ENCODE measurements around the gene NR3C2. TPM values are rescaled to one million over a fixed set of nuclear protein-coding genes. Genes with fewer than 3 reads are reported as not detected.

The NR3C2 gene
- total and polyA plus RNA-seq, 10 of the 15 experiments (the other 5 are each of a cell fraction or from before 2014, with no cell fraction given): 0.05 to 0.11 (median 0.08) TPM; not detected in 4

GRCh38 chr4:148200960-148201359 is 241.3 kb downstream of the NR3C2 start (continued):
- no peak for TF ChIP-seq CEBPZ (IDR thresholded peaks at IDR 0.05; ENCODE audit: low read depth, low read length)

GRCh38 chr4:148196164-148196563 is 246.1 kb downstream of the NR3C2 start:
- intact Hi-C loops (cut with micrococcal nuclease; ENCODE audit: unreplicated experiment): no loop called here
- no peaks in the 10 kb centered on the region for H4K20me1 ChIP-seq (ENCODE audit: control insufficient read depth, insufficient read depth)
- no peak overlapping the region for H3K9ac ChIP-seq (ENCODE audit: control insufficient read depth, insufficient read depth, low read length)
- SMC1A ChIA-PET (ENCODE audit: uncharacterized antibody, unreplicated experiment): no interaction called here
- no peaks in the 10 kb centered on the region for H3K4me1 ChIP-seq (ENCODE audit: control insufficient read depth, insufficient read depth, low read length)
- DNase-seq (ENCODE audit: low read depth, low spot score): no peak
- no peak for FAIRE-seq
- RAD21 ChIA-PET (ENCODE audit: unreplicated experiment): no interaction called here
- POLR2A ChIA-PET: no interaction called here
- no peak overlapping the region for H2AFZ ChIP-seq (ENCODE audit: control insufficient read depth, low read depth, low read length)
- no peaks in the 10 kb centered on the region for H3K79me2 ChIP-seq (ENCODE audit: control insufficient read depth, insufficient read depth, low read length)
- H3K27ac ChIP-seq (ENCODE audit: control insufficient read depth, insufficient read depth): no peak overlapping the region
- no peak for ATAC-seq
- no peaks in the 10 kb centered on the region for H3K27me3 ChIP-seq (replicated peaks in 1 of 2; ENCODE audit: control insufficient read depth in 2 of 2, insufficient read depth in 2 of 2, low read length in 1 of 2)
- no peak overlapping the region for H3K4me2 ChIP-seq (ENCODE audit: control insufficient read depth, insufficient read depth)
- no peaks in the 10 kb centered on the region for H3K36me3 ChIP-seq (ENCODE audit: control insufficient read depth in 2 of 2, insufficient read depth in 2 of 2, low read length in 1 of 2)
- no TSS peak for BruUV-seq (replicated peaks)
- 0% methylated on average over 1 of the region's 1 CpG for WGBS (ENCODE audit: insufficient coverage, insufficient replicate concordance, low lambda C conversion rate, missing lambda C conversion rate)
- CTCF ChIA-PET: no interaction called here
- no peak overlapping the region for H3K4me3 ChIP-seq
- in situ Hi-C loops (cut with MboI): no loop called here
- H3K9me3 ChIP-seq (replicated peaks; ENCODE audit: control insufficient read depth, insufficient read depth, low read length): no peaks in the 10 kb centered on the region
- TF ChIP-seq IRF3 (IDR thresholded peaks at IDR 0.05): no peak
- TF ChIP-seq YY1 (IDR thresholded peaks at IDR 0.05; ENCODE audit: low read depth, low read length): no peak
- no peak for TF ChIP-seq NRF1 (conservative IDR thresholded peaks at IDR 0.05; ENCODE audit: low read depth, low read length)
- no peak for TF ChIP-seq ELK1 (IDR thresholded peaks at IDR 0.05; ENCODE audit: low read depth, low read length)
- no peak for TF ChIP-seq MEF2B (IDR thresholded peaks at IDR 0.05; ENCODE audit: partially characterized antibody, poor library complexity, severe bottlenecking)
- no peak for TF ChIP-seq SIX5 (IDR thresholded peaks at IDR 0.05; ENCODE audit: low read depth, low read length, severe bottlenecking)
- no peak for TF ChIP-seq PAX5 (IDR thresholded peaks at IDR 0.05; ENCODE audit: borderline replicate concordance, low read depth, low read length)
- no peak for TF ChIP-seq NKRF (conservative IDR thresholded peaks at IDR 0.05)
- TF ChIP-seq NFYB (IDR thresholded peaks at IDR 0.05; ENCODE audit: insufficient read depth, low read depth, low read length): no peak
- no peak for TF ChIP-seq HCFC1 (IDR thresholded peaks at IDR 0.05; ENCODE audit: low read length)
- no peak for TF ChIP-seq PBX3 (IDR thresholded peaks at IDR 0.05; ENCODE audit: insufficient replicate concordance, low read depth, low read length)
- no peak for TF ChIP-seq ATF3 (IDR thresholded peaks at IDR 0.05; ENCODE audit: borderline replicate concordance, extremely low read depth, low read depth, low read length)
